Vagina (tissue), 2 donors: Measurements from ENCODE around the gene MFRP.

Experiments used
- CTCF ChIP-seq, 3 experiments: fragments of 450-650 bp in 2 of 3; fragments of 200-600 bp in 1 of 3; sonication (generic) in 1 of 3; IDR thresholded peaks; one replicate each; pipeline ENCODE4 v1.5.1; 2017 to 2019; ENCODE audit warnings: antibody characterized with exemption in 3 of 3, mild to moderate bottlenecking in 2 of 3, moderate library complexity in 2 of 3
- POLR2A ChIP-seq, 2 donors: fragments of 450-650 bp; IDR thresholded peaks; one replicate each; pipeline ENCODE4 v1.6.1; 2017; ENCODE audit warnings: antibody characterized with exemption in 2 of 2, mild to moderate bottlenecking in 2 of 2, moderate library complexity in 2 of 2
- POLR2AphosphoS5 ChIP-seq, 2 donors: sonication (generic); formaldehyde crosslinking; IDR thresholded peaks; one replicate each; pipeline ENCODE4 v1.9.0; 2017; ENCODE audit warnings: antibody characterized with exemption in 2 of 2, mild to moderate bottlenecking in 2 of 2, low read depth in 1 of 2; ENCODE audit not compliant: insufficient read depth in 1 of 2

GRCh38 chr11:119359365-119360214 lies 13.1 kb upstream of the MFRP start:
- TF ChIP-seq CTCF (IDR thresholded peaks at IDR 0.05) (no peak), POLR2A (IDR thresholded peaks at IDR 0.05) (no peak), POLR2AphosphoS5 (IDR thresholded peaks at IDR 0.05; ENCODE audit: insufficient read depth in 1 of 2, low read depth in 1 of 2) (no peak)
